ENCODE data around the gene LRRC17.
"Not testable (repeated sequence)": the region's sequence is repeated elsewhere in the genome, so short reads cannot be mapped to it uniquely, and the experiment has no call there.

LRRC17 gene

DNA sequence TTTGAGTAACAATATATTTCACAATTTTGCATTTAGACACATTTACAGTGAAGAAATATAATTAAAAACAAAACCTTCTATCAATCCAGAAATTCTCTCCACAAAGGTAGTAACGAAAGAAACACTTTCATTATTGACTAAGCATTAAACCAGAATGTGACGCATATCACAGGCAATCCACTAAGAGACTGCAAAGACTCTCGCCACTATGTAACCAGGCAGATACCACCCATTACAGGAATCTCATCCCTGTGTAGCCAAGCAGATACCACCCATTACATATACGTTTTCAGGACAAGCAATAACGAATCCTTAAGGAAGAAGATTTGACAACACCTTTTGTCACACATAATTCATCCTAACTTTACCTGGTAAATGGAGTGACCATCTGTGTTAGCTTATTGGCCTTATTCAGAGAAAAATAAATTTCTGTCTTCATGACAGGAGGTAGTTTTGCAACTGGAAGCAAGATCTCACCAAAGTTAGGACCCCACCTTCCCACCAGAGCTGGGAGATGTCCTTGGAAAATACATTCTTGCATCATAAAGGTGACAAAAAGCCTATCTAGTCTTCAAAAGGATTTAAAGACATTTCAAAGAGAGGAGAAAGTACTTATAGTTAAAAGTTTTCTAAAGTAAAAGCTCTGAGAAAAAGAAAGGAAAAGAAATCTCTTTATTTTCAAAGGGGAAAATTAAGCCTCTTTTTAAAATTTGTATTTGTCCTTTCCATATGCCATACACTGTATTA lies 30.8 kb downstream of the LRRC17 start:
- no peak for DNase-seq

DNA sequence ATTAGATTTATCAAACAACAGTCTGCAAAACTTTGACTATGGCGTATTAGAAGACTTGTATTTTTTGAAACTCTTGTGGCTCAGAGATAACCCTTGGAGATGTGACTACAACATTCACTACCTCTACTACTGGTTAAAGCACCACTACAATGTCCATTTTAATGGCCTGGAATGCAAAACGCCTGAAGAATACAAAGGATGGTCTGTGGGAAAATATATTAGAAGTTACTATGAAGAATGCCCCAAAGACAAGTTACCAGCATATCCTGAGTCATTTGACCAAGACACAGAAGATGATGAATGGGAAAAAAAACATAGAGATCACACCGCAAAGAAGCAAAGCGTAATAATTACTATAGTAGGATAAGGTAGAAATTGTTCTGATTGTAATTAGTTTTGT lies 31.4 kb downstream of the LRRC17 start:
- DNase-seq: no peak

DNA sequence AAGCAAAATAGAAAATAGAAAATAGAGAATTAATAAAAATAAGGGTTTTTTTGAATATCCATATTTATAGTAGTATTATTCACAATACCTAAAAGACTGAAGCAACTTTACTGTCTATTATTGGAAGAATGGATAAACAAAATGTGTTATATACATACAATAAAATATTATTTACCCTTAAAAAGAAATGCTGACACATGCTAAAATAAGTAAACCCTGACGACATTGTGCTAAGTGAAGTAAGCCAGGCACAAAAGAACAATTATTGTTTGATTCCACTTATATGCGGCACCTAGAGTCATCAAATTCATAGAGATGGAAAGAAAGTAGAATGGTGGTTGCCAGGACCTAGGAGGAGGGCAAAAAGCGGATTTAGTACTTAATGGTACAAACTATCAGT lies 39.0 kb downstream of the LRRC17 start:
- no peak for DNase-seq

DNA sequence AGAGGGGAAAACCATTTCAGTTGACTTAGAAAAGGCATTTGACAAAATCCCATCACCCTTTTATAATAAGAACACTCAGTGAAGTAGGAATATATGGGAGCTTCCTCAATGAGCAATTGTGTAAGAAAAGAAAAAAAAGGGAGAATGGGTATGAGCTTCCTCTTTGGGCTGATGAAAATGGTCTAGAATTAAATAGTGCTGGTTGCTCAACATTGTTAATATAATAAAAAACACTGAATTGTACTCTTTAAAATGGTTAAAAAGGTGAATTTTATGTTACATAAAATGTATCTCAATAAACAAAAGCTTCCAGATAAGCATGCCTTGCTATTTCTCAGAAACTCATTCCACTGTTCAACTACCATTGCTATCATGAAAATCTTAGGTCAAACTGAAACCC lies 40.6 kb downstream of the LRRC17 start:
- no peak for DNase-seq

DNA sequence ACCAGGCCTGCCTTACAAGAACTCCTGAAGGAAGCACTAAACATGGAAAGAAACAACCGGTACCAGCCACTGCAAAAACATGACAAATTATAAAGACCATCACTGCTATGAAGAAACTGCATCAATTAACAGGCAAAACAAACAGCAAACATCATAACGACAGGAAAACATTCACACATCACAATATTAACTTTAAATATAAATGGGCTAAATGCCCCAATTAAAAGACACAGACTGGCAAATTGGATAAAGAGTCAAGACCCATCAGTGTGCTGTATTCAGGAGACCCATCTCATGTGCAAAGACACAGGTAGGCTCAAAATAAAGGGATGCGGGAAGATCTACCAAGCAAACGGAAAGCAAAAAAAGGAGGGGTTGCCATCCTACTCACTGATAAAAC lies 41.6 kb downstream of the LRRC17 start:
- not testable (repeated sequence) for DNase-seq

DNA sequence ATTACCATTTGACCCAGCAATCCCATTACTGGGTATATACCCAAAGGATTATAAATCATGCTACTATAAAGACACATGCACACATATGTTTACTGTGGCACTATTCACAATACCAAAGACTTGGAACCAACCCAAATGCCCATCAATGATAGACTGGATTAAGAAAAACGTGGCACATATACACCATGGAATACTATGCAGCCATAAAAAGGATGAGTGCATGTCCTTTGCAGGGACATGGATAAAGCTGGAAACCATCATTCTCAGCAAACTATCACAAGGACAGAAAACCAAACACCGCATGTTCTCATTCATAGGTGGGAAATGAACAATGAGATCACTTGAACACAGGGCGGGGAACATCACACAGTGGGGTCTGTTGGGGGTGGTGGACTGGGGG lies 45.2 kb downstream of the LRRC17 start:
- not testable (repeated sequence) for DNase-seq

DNA sequence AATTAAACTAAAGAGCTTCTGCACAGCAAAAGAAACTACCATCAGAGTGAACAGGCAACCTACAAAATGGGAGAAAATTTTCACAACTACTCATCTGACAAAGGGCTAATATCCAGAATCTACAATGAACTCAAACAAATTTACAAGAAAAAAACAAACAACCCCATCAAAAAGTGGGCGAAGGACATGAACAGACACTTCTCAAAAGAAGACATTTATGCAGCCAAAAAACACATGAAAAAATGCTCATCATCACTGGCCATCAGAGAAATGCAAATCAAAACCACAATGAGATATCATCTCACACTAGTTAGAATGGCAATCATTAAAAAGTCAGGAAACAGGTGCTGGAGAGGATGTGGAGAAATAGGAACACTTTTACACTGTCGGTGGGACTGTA lies 49.2 kb downstream of the LRRC17 start:
- not testable (repeated sequence) for DNase-seq

DNA sequence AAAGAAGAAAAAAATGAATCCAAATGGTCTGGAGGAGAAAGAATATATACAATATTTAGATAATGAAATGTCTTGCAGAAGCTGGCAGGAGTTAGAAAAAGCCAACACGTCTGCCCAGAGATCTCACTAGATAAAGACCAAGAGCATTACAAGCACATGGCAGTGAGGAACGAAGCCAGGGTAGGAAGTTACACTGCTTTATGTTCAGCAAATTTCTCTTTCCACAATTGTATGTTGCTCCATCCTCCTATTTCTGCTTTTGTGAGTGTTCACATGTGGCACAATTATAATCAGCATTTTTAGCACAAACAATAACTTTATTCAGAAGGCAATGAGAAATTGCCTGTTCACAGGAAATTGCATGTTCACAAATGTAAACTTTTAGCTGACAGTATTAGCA lies 53.7 kb downstream of the LRRC17 start:
- DNase-seq: no peak

DNA sequence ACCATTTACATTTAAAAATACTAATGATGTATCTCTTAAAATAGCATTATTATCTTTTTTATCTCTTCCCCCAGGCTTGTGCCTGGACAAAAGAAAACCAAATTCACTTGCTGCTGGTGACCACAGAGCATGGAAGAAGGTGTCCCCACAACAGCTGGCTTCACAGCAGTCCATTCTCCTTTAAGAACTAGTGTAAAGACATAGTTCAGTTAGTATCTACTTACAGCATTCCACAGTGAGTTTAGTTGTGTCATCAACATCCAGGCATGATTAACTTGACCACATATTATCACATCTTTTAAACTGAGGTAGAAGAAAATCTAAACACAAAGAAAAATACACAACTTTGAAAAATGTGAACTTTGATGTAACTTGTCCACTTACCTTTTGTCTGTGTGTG lies 55.0 kb downstream of the LRRC17 start:
- DNase-seq: no peak

DNA sequence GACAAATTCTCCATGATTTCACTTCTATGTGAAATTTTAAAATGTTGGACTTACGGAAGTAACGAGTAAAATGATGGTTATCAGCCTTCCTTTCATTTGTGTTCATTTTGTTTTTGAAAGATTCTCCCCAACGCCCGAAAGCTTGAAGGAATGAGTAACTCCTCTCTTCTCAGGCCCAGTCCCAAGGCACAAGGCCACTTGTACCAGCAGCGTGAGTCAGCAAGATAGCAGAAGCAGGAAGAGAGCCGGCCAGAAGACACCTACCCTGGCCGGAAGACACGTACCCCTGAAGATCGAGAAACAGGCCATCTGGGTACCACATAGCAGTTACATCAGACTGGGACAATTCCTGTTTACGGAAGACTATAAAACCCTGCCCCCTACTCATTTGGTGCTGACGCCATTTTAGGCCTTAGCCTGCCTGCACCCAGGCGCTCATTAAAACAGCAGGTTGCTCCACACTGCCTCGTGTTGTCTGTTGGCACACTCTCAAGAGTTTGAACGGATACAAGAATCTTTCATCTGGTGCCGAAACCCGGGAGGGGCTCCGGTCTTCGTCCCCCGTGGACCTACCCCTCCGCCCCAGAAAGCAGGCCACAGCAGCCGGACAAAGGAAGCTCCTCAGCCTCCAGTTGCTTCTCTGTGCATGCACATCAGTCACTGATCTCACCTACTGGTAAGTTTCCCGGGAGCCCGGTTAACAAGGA lies 60.4 kb downstream of the LRRC17 start:
- DNase-seq: no peak

DNA sequence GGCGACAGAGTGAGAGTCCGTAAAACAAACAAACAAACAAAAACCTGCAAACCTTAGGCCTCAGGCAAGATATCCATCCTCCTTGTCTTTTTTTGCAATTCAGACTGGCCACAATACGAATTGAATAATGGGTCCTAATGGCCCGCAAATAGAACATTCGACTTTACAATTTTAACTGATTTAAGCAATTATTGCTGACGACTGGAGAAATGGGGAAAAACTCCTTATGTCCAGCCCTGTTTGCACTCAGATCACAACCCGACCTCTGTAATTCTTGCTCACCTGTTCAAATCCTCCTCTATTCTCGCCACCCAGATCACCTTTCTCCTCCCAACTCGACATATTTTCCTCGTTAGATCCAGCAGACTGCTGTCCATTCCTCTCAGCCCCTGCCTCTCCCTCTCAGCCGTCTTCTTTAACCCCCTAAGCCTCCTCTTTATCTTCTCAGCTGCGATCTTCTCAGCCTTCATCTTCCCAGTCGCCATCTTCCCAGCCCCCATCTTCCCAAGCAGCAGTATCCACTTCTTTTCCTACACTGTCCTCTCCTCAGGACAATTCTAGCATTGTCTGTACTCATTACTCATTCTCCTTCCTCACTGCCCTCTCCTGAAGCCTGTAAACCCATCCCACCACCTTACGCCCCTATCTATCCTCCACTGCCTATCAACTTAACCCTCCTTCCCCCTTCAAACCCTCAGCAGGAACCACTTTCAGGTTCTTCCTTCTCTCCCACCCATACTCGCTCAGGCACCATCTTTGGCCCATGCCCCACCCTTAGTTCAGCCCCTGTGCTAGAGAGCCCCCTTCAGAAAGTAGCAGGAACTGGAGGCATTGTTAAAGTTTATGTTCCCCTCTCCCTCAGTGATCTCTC lies 61.8 kb downstream of the LRRC17 start:
- no peak for DNase-seq

DNA sequence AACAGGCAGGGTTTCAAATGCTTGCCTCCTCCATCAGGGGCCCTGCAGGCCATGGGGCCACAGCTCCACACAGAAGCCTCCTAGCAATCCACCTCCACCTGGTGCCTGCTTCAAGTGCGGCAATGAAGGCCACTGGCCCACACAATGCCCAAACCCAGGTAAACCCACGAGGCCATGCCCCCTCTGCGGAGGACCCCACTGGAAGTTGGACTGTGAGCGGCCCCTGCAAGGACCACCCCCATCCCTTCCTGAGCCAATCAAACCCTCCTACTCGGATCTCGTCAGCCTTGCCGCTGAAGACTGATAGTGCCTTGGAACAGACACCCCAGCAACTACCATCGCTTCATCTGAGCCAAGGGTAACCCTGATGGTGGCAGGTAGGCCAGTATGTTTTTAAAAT lies 63.1 kb downstream of the LRRC17 start:
- DNase-seq: no peak

DNA sequence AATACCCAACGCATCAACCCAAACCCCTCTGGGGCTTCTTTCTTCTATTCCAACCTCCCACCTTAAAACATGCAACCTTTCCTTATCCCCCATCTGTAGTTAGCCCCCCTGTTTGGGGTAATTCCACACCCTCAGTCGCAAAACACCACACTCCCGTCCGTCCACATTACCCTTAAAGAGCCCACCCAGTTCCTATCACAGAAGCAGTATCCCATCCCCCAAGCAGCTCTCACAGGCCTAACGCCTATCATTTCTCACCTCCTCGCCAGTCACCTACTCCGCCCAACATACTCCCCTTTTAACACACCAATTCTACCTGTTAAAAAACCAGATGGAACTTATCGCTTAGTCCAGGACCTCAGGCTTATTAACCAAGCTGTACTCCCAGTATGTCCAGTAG lies 63.7 kb downstream of the LRRC17 start:
- DNase-seq: no peak

DNA sequence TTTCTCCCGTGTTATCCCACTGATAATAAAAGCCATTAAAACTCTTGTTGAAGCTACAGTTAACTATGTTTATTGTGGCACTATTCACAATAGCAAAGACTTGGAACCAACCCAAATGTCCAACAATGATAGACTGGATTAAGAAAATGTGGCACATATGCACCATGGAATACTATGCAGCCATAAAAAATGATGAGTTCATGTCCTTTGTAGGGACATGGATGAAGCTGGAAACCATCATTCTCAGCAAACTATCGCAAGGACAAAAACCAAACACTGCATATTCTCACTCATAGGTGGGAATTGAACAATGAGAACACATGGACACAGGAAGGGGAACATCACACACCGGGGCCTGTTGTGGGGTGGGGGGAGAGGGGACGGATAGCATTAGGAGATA lies 64.8 kb downstream of the LRRC17 start:
- DNase-seq: not testable (repeated sequence)

DNA sequence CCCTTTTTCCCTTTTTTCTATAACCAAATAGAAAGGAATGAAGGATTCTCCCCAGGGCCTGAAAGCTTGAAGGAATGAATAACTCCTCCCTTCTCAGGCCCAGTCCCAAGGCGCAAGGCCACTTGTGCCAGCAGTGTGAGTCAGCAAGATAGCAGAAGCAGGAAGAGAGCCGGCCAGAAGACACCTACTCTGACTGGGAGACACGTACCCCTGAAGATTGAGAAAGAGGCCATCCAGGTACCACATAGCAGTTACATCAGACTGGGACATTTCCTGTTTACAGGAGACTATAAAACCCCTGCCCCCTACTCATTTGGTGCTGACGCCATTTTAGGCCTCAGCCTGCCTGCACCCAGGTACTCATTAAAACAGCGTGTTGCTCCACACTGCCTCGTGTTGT lies 65.5 kb downstream of the LRRC17 start:
- DNase-seq: no peak

DNA sequence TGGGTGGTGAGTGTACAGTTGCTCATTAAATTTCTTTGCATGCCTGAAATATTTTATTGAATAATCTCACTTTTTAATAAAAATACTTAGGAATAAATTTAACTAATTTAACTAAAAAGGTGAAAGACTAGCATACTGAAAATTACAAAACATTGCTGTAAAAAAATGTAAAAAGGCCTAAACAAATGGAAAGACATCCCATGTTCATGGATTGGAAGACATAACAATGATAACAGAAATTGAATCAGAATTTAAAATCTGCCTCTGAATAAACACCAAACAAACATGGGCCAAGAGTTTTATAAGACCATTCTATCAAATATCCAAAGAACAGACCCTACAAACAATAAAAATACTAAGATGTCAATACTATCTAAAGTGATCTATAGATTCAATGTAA lies 66.9 kb downstream of the LRRC17 start:
- no peak for DNase-seq

DNA sequence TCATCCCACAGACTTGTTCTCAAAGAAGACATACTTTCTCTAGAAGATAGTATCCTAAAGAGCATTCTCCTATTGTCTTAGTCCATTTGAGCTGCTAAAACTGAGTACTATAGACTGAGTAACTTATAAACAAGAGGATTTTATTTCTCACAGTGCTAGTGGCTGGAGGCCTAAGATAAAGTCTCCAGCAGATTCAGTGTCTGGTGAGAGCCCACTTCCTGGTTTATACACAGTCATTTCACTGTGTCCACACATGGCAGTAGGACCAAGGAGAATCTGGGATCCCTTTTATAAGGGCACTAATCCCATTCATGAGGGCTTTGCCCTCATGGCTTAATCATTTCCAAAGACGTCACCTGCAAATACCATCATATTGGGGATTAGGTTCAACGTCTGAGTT lies 68.7 kb downstream of the LRRC17 start:
- DNase-seq: no peak

DNA sequence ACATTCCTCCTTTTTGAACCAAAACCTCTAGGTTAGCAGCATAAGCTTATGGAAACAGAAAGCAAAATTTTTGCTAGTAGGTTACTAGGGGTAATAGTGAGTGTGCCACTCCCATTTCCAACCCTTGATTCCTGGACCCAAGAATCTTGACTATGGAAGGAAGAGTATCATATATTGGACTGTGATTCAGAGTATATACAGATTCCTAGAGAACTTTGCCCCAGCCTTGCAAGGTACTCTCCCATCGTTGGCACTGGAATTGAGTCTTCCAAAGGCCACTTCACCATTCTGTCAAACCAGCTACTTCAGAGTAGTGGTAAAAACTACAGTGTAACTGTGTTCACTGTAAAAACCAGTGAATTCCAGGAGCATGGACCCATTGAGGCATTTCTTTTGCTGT lies 69.4 kb downstream of the LRRC17 start:
- DNase-seq: no peak

DNA sequence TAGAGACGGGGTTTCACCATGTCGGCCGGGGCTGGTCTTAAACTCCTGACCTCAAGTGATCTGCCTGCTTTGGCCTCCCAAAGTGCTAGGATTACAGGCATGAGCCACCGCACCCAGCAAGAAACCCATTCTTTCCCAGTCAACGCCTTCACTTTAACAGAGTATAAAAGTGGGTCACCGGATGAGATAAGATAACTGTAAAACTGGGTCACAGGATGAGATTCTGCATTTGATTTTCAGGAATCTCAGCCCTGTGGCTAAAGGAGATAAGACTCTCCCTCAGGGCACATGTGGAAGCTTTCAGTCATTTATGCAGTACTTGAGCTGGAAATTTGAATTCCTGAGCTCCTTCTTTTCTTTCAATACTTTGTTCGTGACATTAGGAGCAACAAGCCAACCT lies 70.8 kb downstream of the LRRC17 start:
- no peak for DNase-seq

DNA sequence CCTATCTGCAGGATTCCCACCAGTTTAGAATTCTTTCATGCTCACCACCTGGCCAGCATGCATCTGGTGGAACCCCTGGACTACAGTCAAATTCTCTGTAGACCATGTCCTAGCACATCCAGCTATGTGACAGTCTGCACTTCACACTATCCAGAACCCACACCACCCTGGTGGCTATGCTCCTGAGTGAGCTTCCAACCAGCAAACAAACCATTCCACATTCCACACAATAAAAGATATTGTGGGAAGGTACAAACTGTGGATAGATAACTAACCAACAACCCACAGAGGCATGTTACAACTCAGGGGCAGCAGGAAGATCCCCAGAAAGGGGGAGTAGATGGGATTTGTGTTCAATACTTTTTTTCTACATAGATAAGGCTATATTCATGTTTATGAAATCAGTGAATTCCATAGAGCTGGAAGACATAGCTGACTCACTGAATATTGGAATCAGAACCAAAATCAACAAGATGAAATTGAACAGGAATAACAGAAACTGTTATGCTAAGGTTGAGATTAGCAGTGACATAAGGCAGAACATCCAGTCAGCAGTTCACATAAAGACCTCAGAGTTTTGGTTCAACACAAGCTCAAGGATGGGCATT lies 72.5 kb downstream of the LRRC17 start:
- DNase-seq: no peak

DNA sequence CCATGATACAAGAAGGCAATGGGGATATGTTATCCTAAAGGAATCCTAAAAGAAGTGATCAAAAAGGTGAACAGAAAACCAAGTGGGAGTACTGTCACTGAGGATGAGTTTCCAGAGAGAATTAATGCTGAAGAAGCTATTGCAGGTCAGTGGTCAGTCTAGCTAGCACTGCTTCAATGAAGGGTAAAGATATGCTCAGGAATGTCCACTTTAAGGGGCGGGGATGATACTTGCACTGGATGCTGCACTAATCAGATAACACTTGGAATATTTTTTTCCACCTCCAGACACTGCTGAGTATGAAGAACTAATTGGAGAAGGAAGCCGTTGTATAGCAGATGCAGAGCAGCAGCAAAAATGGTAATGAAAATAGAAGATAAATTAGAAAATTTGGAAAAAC lies 75.3 kb downstream of the LRRC17 start:
- DNase-seq: no peak

DNA sequence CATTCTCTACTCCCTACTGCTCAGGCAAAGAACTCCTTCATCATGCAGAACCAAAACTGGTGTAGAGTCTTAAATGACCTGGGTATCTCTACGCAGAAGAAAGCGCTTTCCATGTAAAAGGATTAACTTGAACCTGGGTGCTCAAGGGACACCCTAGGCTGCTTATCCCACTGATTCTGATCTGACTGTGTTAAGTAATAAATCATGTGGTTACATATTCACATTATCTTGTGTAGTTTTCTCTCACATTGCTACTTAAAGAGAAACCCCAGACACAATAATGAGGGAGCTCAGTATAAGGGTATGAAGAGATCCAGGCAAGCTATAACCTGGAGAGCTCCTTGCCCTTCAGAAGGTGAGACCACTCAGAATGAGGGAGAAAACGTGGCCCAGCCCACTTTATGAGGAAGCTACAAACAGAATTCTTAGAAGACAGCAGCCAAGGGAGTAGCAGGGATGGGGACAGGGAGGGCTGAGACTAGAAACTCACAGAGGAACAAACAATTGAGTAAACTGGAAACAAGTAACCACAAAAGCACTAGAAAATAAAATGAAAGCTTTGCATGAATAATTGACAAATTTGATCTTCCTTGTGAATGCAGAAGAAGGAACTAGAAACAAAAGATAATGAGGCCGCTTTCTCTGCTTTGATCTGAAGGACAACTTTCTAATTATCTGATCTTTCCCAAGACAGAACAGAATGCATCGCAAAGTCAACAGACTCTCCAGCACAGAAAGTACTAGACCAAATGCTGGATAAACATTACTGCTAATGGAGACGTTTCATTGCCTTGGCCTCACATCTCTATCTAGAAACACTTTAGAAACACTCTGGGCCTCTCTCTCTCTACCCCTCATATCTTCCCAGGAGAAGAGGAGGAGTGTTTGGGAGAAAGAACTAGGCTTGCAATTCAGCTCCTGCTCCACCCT lies 76.1 kb downstream of the LRRC17 start:
- no peak for DNase-seq
